ENCODE results near the gene WDR70.
"Not testable (repeated sequence)": the region's sequence is repeated elsewhere in the genome, so short reads cannot be mapped to it uniquely, and the experiment has no call there.

The WDR70 gene

DNA sequence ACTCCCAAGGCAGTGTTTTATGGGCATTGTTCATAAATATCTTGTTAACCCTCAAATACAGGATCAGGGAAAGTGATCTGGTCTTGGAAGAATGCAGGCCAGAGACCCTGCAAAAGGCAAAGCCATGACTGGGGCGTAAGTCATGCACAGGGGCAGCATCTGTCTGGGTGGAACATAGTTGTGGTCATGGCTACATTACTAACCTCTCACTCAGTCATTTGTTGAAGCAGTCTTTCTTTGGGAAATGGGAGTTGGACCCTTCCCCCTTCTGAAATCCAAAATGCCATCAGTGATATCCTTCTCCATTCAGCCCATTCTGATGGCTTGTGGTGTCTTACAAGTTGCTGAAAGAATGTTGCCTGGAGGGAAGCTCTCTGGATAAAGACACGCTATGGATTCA lies 392.6 kb downstream of the WDR70 start:
- DNase-seq = no peak

GRCh38 chr5:37772255-37772654 lies 393.1 kb downstream of the WDR70 start:
- DNase-seq = no peak

- DNase-seq = no peak
These were observed 394.7 kb downstream of the WDR70 start for GRCh38 chr5:37773809-37774208.

DNA sequence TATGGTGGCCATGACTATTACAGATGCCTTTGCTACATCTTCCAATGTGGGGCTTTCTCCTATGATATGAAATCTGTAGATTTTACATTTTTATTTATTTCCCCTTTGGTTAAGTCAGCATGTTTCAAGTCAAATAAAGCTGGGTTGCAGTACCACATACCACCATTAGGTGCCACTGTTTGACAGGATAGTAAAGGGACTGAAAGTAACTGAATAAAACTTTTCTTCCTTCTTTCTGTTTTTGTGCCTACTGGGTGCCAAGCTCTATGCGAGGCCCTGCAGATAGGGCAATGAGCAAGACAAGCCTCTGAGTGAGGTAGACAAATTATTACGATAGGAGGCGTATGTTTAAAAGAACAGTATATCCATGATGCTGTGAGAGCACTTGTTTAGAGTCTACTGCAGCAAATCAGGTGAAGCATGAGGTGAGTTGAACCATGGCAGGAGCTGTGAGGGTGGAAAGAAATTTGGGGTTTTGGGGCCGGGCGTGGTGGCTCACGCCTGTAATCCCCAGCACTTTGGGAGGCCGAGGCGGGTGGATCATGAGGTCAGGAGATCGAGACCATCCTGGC lies 395.9 kb downstream of the WDR70 start:
- DNase-seq = no peak

DNA sequence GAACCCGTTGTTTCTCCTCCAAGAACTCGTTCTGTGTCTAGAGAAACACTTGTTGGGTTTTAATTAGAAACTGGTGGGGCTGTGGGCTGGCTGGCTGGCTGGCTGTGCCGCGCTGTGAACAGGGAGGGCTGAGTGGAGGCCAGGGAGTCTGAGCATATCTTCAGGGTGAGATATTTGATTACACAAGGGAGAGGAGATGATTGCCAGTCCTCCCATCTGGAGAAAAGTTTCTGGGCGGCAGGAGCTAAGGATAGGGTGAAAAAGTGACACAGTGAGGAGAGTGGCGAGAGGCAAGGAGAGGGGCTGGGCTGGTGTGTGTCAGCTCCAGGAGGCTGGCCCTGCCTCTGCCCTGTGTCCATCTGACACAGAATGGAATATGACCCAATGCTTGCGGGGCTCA lies 397.7 kb downstream of the WDR70 start:
- no peak for DNase-seq

GRCh38 chr5:37777432-37778130 lies 398.5 kb downstream of the WDR70 start:
- no peak for DNase-seq

- not testable (repeated sequence) for DNase-seq
These were observed 402.3 kb downstream of the WDR70 start for GRCh38 chr5:37781409-37781808.

DNA sequence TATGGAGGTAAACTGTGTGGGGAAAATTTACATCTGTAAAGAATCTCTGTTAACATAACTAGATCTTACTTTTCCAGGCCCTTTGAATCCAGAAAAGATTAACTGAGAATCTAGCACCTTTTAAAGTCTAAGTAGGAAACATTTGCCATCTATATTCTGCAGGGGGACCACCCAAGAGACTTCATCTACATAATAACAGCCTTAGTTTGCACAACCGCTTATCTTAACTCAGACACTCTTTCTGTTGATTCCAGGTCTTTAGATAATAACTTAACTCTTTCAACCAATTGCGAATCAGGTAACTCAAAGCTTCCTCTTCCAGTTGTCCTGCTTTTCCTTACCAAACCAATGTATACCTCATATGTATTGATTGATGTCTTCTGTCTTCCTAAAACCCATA lies 407.3 kb downstream of the WDR70 start:
- no peak for DNase-seq

DNA sequence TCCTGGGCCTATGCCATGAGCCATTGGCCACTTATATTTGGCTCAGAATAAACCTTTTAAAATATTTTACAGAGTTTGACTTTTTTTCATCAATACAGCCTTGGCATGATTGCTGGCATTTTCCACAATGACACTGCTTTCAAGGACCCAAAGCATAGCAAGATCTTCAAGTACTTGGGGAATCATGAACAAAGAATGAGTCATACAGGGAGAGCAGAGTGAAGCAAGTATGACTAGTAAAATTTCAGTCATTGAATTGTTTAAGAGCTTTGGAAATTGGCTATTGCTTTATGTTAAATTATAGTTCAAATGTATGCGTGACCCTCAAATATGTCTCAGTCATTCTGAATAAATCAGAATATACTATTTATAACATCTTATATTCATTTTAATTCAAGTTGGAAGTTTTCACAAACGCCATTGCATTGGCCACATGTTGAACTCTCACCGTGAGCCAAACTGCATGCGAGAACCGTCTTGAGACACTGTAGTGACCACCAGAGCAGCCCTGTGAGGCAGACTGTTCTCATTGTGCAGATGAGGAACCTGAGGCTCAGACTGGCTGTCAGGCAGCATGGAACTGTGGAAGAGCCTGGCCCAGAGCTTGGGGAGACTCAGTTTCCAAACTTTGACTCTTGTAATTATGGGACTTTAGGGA lies 407.9 kb downstream of the WDR70 start:
- no peak for DNase-seq

GRCh38 chr5:37787742-37788141 lies 408.6 kb downstream of the WDR70 start:
- DNase-seq = no peak

- DNase-seq = no peak
These were observed 410.9 kb downstream of the WDR70 start for GRCh38 chr5:37789991-37790390.

DNA sequence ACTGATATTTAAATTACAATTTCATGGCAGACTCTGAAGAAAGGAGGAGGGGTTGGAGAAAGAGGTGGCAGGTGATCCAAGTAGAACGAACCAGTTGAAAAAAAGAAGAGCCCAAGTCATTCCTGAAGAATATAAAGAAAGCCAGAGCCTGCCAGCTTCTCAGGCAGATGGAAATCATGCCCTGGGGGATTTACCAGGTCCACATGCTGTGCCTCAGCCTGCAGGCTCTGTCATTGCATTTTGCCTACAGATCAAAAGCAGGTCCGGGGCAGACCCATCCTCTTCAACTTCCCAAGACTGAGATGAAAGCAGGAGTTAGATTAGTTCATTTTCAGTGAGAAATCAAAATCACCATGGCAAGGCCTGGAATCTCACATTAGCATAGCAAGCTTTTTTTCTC lies 412.2 kb downstream of the WDR70 start:
- DNase-seq = no peak

- no peak for DNase-seq
These were observed 414.0 kb downstream of the WDR70 start for GRCh38 chr5:37792975-37793631.

DNA sequence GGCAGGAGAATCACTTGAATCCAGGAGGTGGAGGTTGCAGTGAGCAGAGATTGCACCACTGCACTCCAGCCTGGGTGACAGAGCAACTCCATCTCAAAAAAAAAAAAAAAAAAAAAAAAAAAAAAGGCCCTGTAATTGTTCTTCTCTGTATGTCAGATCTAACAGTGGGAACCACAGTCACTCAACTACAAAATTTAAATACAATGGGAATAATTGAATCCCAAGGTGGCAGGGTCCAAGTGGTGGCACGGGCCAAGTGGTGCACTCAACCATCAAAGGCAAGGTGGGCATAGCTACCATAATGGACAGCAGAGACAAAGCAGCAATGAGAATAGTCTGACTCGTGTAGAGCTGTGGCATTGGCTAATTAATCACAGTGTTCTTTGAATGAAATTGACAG lies 416.2 kb downstream of the WDR70 start:
- DNase-seq = not testable (repeated sequence)

GRCh38 chr5:37796435-37796834 lies 417.3 kb downstream of the WDR70 start:
- not testable (repeated sequence) for DNase-seq

- DNase-seq = no peak
These were observed 420.8 kb downstream of the WDR70 start for GRCh38 chr5:37799865-37800421.

- DNase-seq = no peak
These were observed 422.4 kb downstream of the WDR70 start for GRCh38 chr5:37801521-37801920.

Data from effector CD4-positive, alpha-beta T cell (primary cell).